HG03060 (cell line): ENCODE measurements around the gene PYCARD.
"Not testable (repeated sequence)": the region's sequence is repeated elsewhere in the genome, so short reads cannot be mapped to it uniquely, and the experiment has no call there.

ENCODE experiments used
- ATAC-seq: cut with Tn5 transposase; IDR thresholded peaks from one replicate; pipeline ENCODE4 v1.9.1; 2021; ENCODE audit warnings: low read depth, moderate number of reproducible peaks; ENCODE audit not compliant: unreplicated experiment

The PYCARD gene

GRCh38 chr16:31191697-31192428, 10.7 kb downstream of the PYCARD start:
- no peak for ATAC-seq

- no peak for ATAC-seq
These were observed 11.6 kb downstream of the PYCARD start for GRCh38 chr16:31190818-31191444.

DNA sequence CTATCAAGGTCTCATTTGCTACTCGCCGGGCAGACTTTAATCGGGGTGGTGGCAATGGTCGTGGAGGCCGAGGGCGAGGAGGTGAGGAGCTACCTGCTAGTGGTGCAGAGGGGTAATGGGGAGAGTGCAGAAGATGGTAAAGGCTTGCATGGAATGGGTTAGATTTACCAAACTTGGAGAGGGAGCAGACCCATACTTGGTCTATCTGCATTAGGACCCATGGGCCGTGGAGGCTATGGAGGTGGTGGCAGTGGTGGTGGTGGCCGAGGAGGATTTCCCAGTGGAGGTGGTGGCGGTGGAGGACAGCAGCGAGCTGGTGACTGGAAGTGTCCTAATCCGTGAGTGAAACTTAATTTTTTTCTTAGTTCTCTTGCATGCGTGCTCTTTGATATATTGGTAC, 12.5 kb downstream of the PYCARD start:
- no peak for ATAC-seq

GRCh38 chr16:31189412-31189778, 13.2 kb downstream of the PYCARD start:
- no peak for ATAC-seq

- ATAC-seq: no peak
These were observed 13.8 kb downstream of the PYCARD start for GRCh38 chr16:31188450-31189411.

DNA sequence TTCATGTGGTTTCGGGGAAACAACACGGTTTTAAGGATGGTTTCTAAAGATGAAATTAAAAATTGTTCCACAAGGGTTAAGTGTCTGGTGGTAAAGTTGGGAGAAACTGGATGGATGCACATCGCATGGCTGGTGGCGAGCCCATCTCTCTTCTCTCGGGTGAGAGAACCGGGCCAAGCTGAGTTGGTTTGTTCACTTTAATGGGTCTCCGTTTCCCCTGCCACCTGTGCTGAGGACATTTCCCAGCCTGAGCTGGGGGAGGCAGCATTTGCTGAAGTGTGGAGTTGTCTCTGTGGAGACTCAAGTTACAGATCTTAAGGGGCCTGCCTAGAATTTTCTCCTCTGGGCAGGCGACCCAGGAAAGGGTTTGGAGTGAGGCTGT, 14.8 kb downstream of the PYCARD start:
- no peak for ATAC-seq

GRCh38 chr16:31186930-31187807, 15.4 kb downstream of the PYCARD start:
- no peak for ATAC-seq

DNA sequence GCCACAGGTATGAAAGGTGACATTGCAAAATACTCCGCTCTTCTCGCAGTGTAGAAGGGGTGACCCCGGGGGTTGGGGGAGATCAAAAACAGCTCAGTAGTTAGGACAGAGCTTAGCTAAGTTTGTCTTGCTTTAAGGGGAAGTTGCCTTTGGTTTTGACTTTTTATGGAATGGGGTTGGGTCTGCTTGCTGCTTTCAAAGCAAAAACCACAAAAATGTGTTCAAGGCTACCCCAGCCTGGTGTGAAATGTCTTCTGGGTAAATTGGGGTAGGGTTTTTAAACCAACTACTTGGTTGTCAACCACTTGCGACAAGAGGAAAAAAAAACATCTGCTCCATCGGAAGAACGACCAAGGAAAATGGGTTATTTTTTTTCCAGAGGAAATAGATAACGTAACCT, 16.4 kb downstream of the PYCARD start:
- no peak for ATAC-seq

DNA sequence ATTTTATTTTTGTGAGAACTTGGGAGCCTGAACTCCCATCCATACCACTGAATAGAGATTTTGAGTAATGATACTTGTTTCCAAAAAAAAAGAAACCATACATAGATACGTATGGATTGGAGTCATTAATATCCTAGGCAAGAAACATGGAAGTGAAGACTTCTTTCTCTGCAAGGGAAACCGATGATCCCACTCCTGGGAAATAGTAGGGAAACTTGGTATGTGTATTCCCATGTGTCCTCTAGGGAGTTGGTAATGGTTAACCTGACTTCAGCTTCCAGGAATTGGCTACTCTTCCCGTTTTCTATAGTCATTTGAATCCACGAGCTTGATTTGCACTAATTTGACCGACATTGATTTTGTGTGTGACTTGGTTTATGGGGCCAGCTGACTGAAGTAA, 17.2 kb downstream of the PYCARD start:
- ATAC-seq: no peak

DNA sequence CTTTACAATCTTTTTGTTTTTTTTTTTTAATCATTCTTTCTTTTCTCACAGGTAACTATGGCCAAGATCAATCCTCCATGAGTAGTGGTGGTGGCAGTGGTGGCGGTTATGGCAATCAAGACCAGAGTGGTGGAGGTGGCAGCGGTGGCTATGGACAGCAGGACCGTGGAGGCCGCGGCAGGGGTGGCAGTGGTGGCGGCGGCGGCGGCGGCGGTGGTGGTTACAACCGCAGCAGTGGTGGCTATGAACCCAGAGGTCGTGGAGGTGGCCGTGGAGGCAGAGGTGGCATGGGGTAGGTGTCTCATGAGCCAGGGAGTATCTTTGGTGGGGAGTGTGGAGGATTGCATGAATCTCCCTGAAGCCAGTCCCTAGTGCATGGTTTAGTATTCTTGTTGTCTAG, 17.7 kb downstream of the PYCARD start:
- ATAC-seq: no peak

- ATAC-seq: no peak
These were observed 18.8 kb downstream of the PYCARD start for GRCh38 chr16:31183432-31184428.

DNA sequence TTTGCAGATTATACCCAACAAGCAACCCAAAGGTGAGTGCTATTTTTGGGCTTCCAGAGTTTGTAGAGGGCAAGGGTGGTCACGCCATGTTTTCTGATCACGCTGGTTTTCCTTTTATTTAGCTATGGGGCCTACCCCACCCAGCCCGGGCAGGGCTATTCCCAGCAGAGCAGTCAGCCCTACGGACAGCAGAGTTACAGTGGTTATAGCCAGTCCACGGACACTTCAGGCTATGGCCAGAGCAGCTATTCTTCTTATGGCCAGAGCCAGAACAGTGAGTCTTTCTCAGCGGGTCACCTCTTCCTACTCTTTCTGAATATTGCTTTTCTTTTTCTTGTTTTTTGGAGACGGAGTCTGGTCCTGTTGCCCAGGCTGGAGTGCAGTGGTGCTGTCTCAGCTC, 20.2 kb downstream of the PYCARD start:
- ATAC-seq: no peak

DNA sequence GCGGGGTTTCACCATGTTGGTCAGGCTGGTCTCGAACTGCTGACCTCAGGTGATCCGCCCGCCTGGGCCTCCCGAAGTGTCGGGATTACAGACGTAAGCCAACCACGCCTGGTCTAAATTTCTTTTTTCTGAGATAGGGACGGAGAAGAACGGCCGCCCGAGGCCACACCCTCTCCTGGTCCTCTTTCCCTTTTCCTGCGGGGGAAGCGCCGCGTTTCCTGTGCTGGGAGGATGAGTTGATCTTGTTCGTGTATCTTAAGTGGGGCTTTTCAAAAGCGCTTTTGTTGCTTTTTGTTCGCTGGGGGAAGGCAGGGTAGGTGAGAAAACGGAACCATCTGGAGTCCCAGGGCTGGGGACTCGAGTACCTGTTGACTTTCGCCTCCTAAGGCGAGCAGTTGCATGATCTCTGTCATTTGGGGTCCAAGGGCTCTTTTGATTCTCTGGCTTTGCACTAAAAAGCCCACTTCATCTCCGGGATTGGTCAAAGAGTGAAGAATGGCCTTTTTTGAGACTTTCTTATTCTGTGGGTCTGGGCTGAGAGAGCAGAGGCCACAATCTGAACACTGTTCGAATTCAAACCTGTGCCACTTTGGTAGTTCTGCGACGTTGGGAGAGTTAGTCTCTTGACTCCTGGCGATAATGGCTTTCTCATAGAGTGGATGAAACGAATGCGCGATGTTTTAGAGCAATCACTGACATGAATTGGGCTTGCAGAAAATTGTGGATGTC, 21.3 kb downstream of the PYCARD start:
- ATAC-seq: no peak

DNA sequence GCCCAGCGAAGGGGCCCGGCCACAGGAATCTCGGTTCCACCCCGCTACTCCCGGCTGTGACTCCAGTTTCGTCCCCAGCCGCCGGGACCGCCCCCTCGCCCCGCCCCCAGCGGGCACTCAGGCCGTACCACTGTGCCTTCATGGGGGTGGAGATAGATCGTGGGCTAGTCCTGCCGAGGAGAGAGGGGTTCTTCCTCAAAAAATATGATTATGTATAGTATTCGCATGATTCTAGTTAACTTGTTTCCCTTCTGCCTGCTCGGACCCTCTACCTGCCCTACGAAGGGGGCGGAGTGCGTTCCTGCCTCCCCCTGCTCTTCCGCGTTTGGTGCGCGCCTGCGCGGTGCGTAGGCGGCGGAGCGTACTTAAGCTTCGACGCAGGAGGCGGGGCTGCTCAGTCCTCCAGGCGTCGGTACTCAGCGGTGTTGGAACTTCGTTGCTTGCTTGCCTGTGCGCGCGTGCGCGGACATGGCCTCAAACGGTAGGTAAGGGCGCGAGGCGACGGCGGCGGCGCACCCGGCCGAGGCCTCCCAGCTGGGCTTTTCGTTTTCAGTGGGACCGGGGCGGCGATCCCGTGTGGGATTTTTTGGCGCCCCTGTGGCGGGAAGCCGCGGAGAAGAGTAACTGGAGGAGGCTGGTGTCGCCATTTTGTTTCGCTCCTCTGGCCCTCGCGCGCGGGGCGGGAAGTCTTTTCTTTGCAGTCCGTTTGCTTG, 22.7 kb downstream of the PYCARD start, which contains the start of gene FUS:
TSS of gene FUS (plus strand) at position 393 of the 713 bp plus-strand sequence. CDS start at position 469, 76 bp downstream.
- peak; percentile 57 for ATAC-seq

DNA sequence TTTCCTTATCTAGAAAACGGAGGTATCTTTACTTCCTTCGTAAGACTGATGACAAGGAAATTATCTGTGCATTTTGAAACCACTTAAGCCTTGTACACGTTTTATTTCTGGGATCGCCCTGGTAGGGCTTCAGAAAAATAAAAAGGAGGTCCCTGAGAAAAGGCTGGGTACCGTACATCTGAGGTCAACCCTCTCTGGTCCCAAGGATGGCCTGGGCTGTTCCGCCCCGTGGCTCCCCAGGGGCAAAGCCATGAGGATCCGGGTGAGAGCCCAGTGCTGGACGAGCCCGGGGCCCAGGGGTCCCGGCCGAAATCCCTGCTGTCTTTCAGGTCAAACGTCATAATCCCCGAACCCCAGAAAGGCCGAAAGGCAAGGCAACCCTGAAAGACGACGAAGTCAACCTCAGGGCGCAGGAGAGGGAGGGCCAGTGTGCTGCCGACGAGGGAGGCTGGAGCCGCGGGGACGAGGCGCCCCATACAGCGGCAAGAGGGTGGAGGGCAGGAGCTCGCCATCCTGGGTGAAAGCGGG, 23.3 kb downstream of the PYCARD start:
- ATAC-seq: no peak

DNA sequence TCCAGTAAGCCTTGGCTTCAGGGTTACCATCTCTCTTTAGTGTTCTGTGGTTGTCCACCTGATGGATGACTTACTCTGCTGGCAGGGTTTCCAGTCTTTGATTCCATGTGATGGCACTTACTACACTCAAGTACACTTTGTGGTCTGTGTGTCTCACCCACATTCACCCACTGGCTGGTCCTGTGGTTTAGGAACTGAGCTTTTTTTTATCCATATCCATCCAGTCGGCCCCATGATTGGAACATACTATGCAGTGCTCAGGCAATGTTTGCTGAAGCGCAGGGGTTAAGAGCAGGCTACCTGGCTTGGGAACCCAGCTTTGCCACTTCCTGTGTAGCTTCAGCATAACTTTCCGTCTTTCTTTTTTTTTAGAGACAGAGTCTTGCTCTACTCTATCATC, 25.4 kb downstream of the PYCARD start:
- ATAC-seq: no peak

- not testable (repeated sequence) for ATAC-seq
These were observed 32.5 kb downstream of the PYCARD start for GRCh38 chr16:31170048-31170447.
